Measurements from ENCODE around the gene SDHAF2.

- TF ChIP-seq, protein P1, sequence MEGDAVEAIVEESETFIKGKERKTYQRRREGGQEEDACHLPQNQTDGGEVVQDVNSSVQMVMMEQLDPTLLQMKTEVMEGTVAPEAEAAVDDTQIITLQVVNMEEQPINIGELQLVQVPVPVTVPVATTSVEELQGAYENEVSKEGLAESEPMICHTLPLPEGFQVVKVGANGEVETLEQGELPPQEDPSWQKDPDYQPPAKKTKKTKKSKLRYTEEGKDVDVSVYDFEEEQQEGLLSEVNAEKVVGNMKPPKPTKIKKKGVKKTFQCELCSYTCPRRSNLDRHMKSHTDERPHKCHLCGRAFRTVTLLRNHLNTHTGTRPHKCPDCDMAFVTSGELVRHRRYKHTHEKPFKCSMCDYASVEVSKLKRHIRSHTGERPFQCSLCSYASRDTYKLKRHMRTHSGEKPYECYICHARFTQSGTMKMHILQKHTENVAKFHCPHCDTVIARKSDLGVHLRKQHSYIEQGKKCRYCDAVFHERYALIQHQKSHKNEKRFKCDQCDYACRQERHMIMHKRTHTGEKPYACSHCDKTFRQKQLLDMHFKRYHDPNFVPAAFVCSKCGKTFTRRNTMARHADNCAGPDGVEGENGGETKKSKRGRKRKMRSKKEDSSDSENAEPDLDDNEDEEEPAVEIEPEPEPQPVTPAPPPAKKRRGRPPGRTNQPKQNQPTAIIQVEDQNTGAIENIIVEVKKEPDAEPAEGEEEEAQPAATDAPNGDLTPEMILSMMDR (IDR thresholded peaks at IDR 0.05), result peak; percentile 92
- TF ChIP-seq NFIC (IDR thresholded peaks at IDR 0.05; ENCODE audit: borderline replicate concordance), result no peak
- TF ChIP-seq TAF1 (IDR thresholded peaks at IDR 0.05; ENCODE audit: borderline replicate concordance, low read depth, low read length), result no peak
Observed at GRCh38 chr11:61477727-61478148, 47.8 kb downstream of the SDHAF2 start.
